IMR-90 (cell line): ENCODE results near the gene RAP1GAP. TPM values are rescaled to one million over a fixed set of nuclear protein-coding genes. Genes with fewer than 3 reads are reported as not detected.

Experiments
- ATAC-seq: fragments of 200-7000 bp; cut with Tn5 transposase; 2 replicates; pipeline ENCODE4 v1.9.1; 2020; ENCODE audit warnings: low read depth, mild to moderate bottlenecking, moderate library complexity
- BruUV-seq: library from RNA; stranded (reverse); fragments of 400-500 nt; replicated peaks from 2 replicates; lab custom pipeline; 2021; lab: Mats Ljungman, UMichigan
- CTCF ChIA-PET: fragments of 300-600 bp; formaldehyde crosslinking; extraction: SDS; loops from one replicate; lab custom pipeline; 2021; ENCODE audit warnings: antibody characterized with exemption; lab: Yijun Ruan, JAX
- POLR2A ChIA-PET: fragments of 300-600 bp; sonication (Branson Sonifier 250); formaldehyde crosslinking; loops from one replicate; lab custom pipeline; 2022; ENCODE audit warnings: antibody characterized with exemption; ENCODE audit not compliant: unreplicated experiment; lab: Charles Lee
- DNase-seq: peaks from one replicate; pipeline ENCODE4 v3.0.0; 2013
- H2AFZ ChIP-seq: replicated peaks from 2 replicates; pipeline ENCODE3; 2013; ENCODE audit warnings: low read length, mild to moderate bottlenecking; ENCODE audit not compliant: poor library complexity
- H2AK5ac ChIP-seq: 2 replicates; pipeline ENCODE4 v1.6.1; 2013; ENCODE audit warnings: low read depth, low read length, inconsistent platforms
- H2AK9ac ChIP-seq: replicated peaks from 2 replicates; pipeline ENCODE3; 2013; ENCODE audit warnings: mild to moderate bottlenecking, low read depth, low read length, moderate library complexity; ENCODE audit not compliant: poor library complexity
- H2BK120ac ChIP-seq: 2 replicates; pipeline ENCODE4 v1.6.1; 2013; ENCODE audit warnings: low read depth, low read length, inconsistent platforms
- H2BK15ac ChIP-seq: 3 replicates; pipeline ENCODE4 v1.6.1; 2013; ENCODE audit warnings: low read depth, low read length, inconsistent platforms
- H2BK20ac ChIP-seq: 2 replicates; pipeline ENCODE4 v1.6.1; 2013; ENCODE audit warnings: low read depth, mild to moderate bottlenecking, inconsistent platforms, low read length, moderate library complexity
- H2BK5ac ChIP-seq: 2 replicates; pipeline ENCODE4 v1.6.1; 2013; ENCODE audit warnings: mild to moderate bottlenecking, low read depth, low read length, inconsistent platforms; ENCODE audit not compliant: poor library complexity, severe bottlenecking
- H3K14ac ChIP-seq: replicated peaks from 2 replicates; pipeline ENCODE4 v1.6.1; 2013; ENCODE audit warnings: low read depth, low read length, inconsistent platforms
- H3K18ac ChIP-seq: 2 replicates; pipeline ENCODE4 v1.6.1; 2013; ENCODE audit warnings: low read depth, low read length, control low read depth
- H3K23ac ChIP-seq: 2 replicates; pipeline ENCODE4 v1.6.1; 2013; ENCODE audit warnings: low read depth, low read length, inconsistent platforms
- H3K27ac ChIP-seq: 2 replicates; pipeline ENCODE4 v1.5.1; 2013; ENCODE audit warnings: mild to moderate bottlenecking, control low read depth, low read length; ENCODE audit not compliant: insufficient read depth
- H3K27me3 ChIP-seq: 2 replicates; pipeline ENCODE4 v1.6.1; 2013; ENCODE audit warnings: low read length; ENCODE audit not compliant: control insufficient read depth, insufficient read depth
- H3K36me3 ChIP-seq: 2 replicates; pipeline ENCODE4 v1.6.1; 2013; ENCODE audit warnings: low read length, mixed read lengths; ENCODE audit not compliant: control insufficient read depth, insufficient read depth
- H3K4ac ChIP-seq: 2 replicates; pipeline ENCODE4 v1.6.1; 2013; ENCODE audit warnings: low read depth, low read length, inconsistent platforms
- H3K4me1 ChIP-seq: 2 replicates; pipeline ENCODE4 v1.6.1; 2013; ENCODE audit warnings: low read length, mixed read lengths; ENCODE audit not compliant: control insufficient read depth, insufficient read depth
- H3K4me2 ChIP-seq: 2 replicates; pipeline ENCODE4 v1.6.1; 2013; ENCODE audit warnings: low read depth, mild to moderate bottlenecking, control low read depth, low read length, moderate library complexity
- H3K4me3 ChIP-seq: 2 replicates; pipeline ENCODE4 v1.5.1; 2013; ENCODE audit warnings: low read depth, mild to moderate bottlenecking, control low read depth, low read length, moderate library complexity; ENCODE audit not compliant: insufficient read depth
- H3K56ac ChIP-seq: 2 replicates; pipeline ENCODE4 v1.6.1; 2013; ENCODE audit warnings: low read length, inconsistent platforms; ENCODE audit not compliant: insufficient read depth; ENCODE audit errors: extremely low read depth
- H3K79me1 ChIP-seq, 2 experiments: 2 replicates each; pipeline ENCODE4 v1.6.1; 2013; ENCODE audit warnings: low read length in 2 of 2, inconsistent platforms in 1 of 2, low read depth in 1 of 2
- H3K9ac ChIP-seq: 2 replicates; pipeline ENCODE4 v1.6.1; 2013; ENCODE audit warnings: low read depth, low read length, control low read depth
- H3K9me1 ChIP-seq: 2 replicates; pipeline ENCODE4 v1.6.1; 2013; ENCODE audit warnings: low read length, inconsistent platforms; ENCODE audit not compliant: insufficient read depth
- H3K9me3 ChIP-seq: 2 replicates; pipeline ENCODE4 v1.6.1; 2013; ENCODE audit warnings: low read length; ENCODE audit not compliant: control insufficient read depth, insufficient read depth
- H4K20me1 ChIP-seq: 2 replicates; pipeline ENCODE4 v1.6.1; 2013; ENCODE audit warnings: low read length, inconsistent platforms; ENCODE audit not compliant: insufficient read depth
- H4K5ac ChIP-seq: 2 replicates; pipeline ENCODE4 v1.6.1; 2013; ENCODE audit warnings: mild to moderate bottlenecking, low read depth, low read length, control low read depth
- H4K8ac ChIP-seq, 2 experiments: 2 replicates each; pipeline ENCODE4 v1.6.1; 2013; ENCODE audit warnings: low read depth in 2 of 2, low read length in 2 of 2, control low read depth in 1 of 2, inconsistent platforms in 1 of 2
- H4K91ac ChIP-seq: 2 replicates; pipeline ENCODE4 v1.6.1; 2013; ENCODE audit warnings: low read depth, low read length, inconsistent platforms; ENCODE audit not compliant: insufficient read depth
- CEBPB ChIP-seq: IDR thresholded peaks from 2 replicates; pipeline ENCODE4 v1.6.1; 2012; ENCODE audit warnings: low read depth, low read length, improper control_type of control experiment
- CHD1 ChIP-seq: IDR thresholded peaks from 2 replicates; pipeline ENCODE4 v1.6.1; 2012; ENCODE audit warnings: low read depth, low read length, improper control_type of control experiment
- MAFK ChIP-seq: IDR thresholded peaks from 2 replicates; pipeline ENCODE4 v1.6.1; 2012; ENCODE audit warnings: low read depth, low read length, improper control_type of control experiment
- MXI1 ChIP-seq: IDR thresholded peaks from 2 replicates; pipeline ENCODE4 v1.6.1; 2012; ENCODE audit warnings: low read depth, mild to moderate bottlenecking, low read length, moderate library complexity, borderline replicate concordance
- NFE2L2 ChIP-seq: fragments of 150-350 bp; IDR thresholded peaks from 2 replicates; pipeline ENCODE4 v1.6.1; 2016; ENCODE audit warnings: low read depth, mild to moderate bottlenecking, low read length
- RCOR1 ChIP-seq: IDR thresholded peaks from 2 replicates; pipeline ENCODE4 v1.6.1; 2012; ENCODE audit warnings: mild to moderate bottlenecking, low read length, improper control_type of control experiment; ENCODE audit not compliant: insufficient replicate concordance
- WGBS, 2 experiments: methylation state at CpG; one replicate each; pipeline versions ENCODE4 v1.1.5 to v1.1.7; 2013; ENCODE audit warnings: missing lambda C conversion rate in 2 of 2; ENCODE audit not compliant: insufficient read length in 1 of 2; ENCODE audit errors: extremely low coverage in 2 of 2; 5-methylcytosine and 5-hydroxymethylcytosine counted together
- dilution Hi-C: fragments of 300-500 bp; cut with HindIII; formaldehyde crosslinking; loops from one replicate; pipeline ENCODE4 v1.14.3; 2018; ENCODE audit warnings: low sequenced_read_pairs; ENCODE audit not compliant: unreplicated experiment
- in situ Hi-C: fragments of 300-500 bp; cut with MboI; formaldehyde crosslinking; loops from 3 replicates; pipeline ENCODE4 v1.14.3; 2019; ENCODE audit warnings: low sequenced_read_pairs, inconsistent platforms, mixed read lengths
- intact Hi-C: fragments of 100-400 bp; cut with micrococcal nuclease; formaldehyde crosslinking; loops from 2 replicates; pipeline ENCODE4 v1.10.0; 2022
- polyA plus RNA-seq, 3 experiments: library from polyadenylated mRNA; depleted of rRNA; stranded (reverse); fragments of >200 nt; gene quantifications; 2 replicates each; pipeline ENCODE4 v1.2.3, GENCODE V29; 2012; ENCODE audit warnings: low replicate concordance in 1 of 3
- total RNA-seq: library from RNA; depleted of rRNA; stranded (reverse); fragments of >200 nt; gene quantifications from 2 replicates; pipeline ENCODE4 v1.2.3, GENCODE V29; 2012

Gene RAP1GAP
- total and polyA plus RNA-seq, 2 of the 4 experiments (the other 2 are of a cell fraction): under 0.01 to 0.10 TPM

DNA sequence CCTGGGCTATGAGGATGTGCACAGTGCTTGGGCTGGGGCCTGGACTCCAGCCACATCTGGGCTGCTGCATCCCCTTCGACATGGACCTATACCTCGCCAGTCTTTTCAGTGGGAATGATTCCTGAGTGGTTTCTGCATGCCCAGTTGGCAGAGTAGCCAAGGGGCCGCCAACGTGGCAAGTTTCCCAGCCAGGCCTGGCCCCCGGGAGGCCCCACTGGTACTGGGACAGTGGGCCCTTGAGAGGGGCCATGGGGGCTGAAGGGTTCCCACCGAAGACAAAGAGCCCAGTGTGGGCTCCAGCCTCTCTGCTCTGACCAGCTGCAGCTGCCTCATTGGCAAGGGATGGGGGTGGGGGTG, 15.4 kb downstream of the RAP1GAP start:
- no peak overlapping the region for H2AK5ac ChIP-seq
- DNase-seq (no peak), ATAC-seq (no peak)
- no peak overlapping the region for H2AK9ac ChIP-seq
- no peak overlapping the region for H3K14ac ChIP-seq
- no peaks in the 10 kb centered on the region for H3K36me3 ChIP-seq
- H3K4me3 ChIP-seq: no peak overlapping the region
- H3K27ac ChIP-seq: no peak overlapping the region
- H2BK20ac ChIP-seq: no peak overlapping the region
- no peak overlapping the region for H2AFZ ChIP-seq
- intact Hi-C loops (loop anchor here (10.0 kb wide), 2 partner anchors 119 to 399 kb away; no protein-coding TSS in a partner anchor), in situ Hi-C loops (loop anchor here (10.0 kb wide), 2 partner anchors 279 to 399 kb away; no protein-coding TSS in a partner anchor), dilution Hi-C loops (no loop called here)
- POLR2A ChIA-PET: no interaction called here
- H3K4me2 ChIP-seq: no peak overlapping the region
- H3K9me1 ChIP-seq: 0 out of 2 replicates have a peak, but pooled peaks cover 5% of the 10 kb centered on the region
- no peak overlapping the region for H3K4ac ChIP-seq
- CTCF ChIA-PET: no interaction called here
- H4K5ac ChIP-seq: no peak overlapping the region
- no TSS peak for BruUV-seq
- no CpG with 5 or more reads among the region's 6 CpGs for WGBS, 2 experiments
- H3K9ac ChIP-seq: no peak overlapping the region
- no peak overlapping the region for H2BK5ac ChIP-seq
- TF ChIP-seq NFE2L2 (no peak), MAFK (no peak), CEBPB (no peak), MXI1 (no peak), RCOR1 (no peak), CHD1 (no peak)
- peaks cover 52% of the 10 kb centered on the region for H3K27me3 ChIP-seq
- no peak overlapping the region for H3K56ac ChIP-seq
- peaks cover 3% of the 10 kb centered on the region; the same call in 1 of the 2 replicates for H3K4me1 ChIP-seq
- no peak overlapping the region for H3K18ac ChIP-seq
- no peak overlapping the region for H2BK120ac ChIP-seq
- H3K79me1 ChIP-seq: no peaks in the 10 kb centered on the region
- H4K20me1 ChIP-seq: peaks cover 9% of the 10 kb centered on the region; the same call in 1 of the 2 replicates
- H3K23ac ChIP-seq: no peak overlapping the region
- H4K91ac ChIP-seq: no peak overlapping the region
- no peak overlapping the region for H4K8ac ChIP-seq
- no peaks in the 10 kb centered on the region for H3K9me3 ChIP-seq
- H2BK15ac ChIP-seq: no peak overlapping the region
